ENCODE results near the gene NCBP2. TPM values are rescaled to one million over a fixed set of nuclear protein-coding genes. Genes with fewer than 3 reads are reported as not detected.

Gene NCBP2
- total RNA-seq, 2 experiments from 2014 or later: 53.4 to 57.1 TPM

Other genes starting within 250 kb of the NCBP2 start
- gene CEP19, start 230.3 kb downstream of the NCBP2 start, total RNA-seq: 1 to 10 TPM; 5.3 to 6.0 TPM
- 10 to 100 TPM; 40.9 to 45.4 TPM for gene PIGX, start 230.2 kb downstream of the NCBP2 start, total RNA-seq
- gene PAK2, start 202.7 kb downstream of the NCBP2 start, total RNA-seq: 10 to 100 TPM; 88.6 to 98.5 TPM
- 10 to 100 TPM; 31.1 to 32.4 TPM for gene SENP5, start 74.6 kb downstream of the NCBP2 start, total RNA-seq
- gene PIGZ, start 26.3 kb upstream of the NCBP2 start, total RNA-seq: 1 to 10 TPM; 2.6 to 2.7 TPM
- gene MELTF, start 87.3 kb upstream of the NCBP2 start, total RNA-seq: 1 to 10 TPM; 4.8 to 6.4 TPM